NCI-H1048 (cell line): ENCODE data around the gene MTHFD2.
"Not testable (repeated sequence)": the region's sequence is repeated elsewhere in the genome, so short reads cannot be mapped to it uniquely, and the experiment has no call there.

ENCODE experiments used
- DNase-seq: peaks from one replicate; lab custom pipeline; 2025; lab: John Stamatoyannopoulos, UW

Gene MTHFD2

GRCh38 chr2:74229865-74230264 lies 31.4 kb downstream of the MTHFD2 start:
- DNase-seq, result not testable (repeated sequence)

GRCh38 chr2:74232426-74232825 lies 34.0 kb downstream of the MTHFD2 start:
- no peak for DNase-seq

DNA sequence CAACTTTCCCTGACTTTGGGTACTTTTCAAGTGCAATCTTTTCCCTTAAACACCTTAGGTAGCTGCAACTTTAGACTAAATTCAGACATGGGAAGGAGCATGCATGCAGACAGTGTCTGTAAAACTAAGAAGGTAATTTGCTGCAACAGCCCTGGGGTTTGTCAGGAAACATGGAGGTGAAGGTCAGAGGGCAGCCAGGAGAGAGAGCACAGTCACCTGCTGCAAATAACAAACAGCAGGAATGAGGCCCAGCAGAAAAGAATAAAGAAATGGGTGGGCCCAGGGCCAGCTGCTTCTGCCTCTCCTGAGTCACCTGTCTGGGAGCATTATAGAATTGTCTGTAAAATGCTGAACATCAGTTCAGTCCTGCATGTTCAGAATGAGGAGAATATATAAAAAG lies 35.2 kb downstream of the MTHFD2 start:
- DNase-seq, result no peak

DNA sequence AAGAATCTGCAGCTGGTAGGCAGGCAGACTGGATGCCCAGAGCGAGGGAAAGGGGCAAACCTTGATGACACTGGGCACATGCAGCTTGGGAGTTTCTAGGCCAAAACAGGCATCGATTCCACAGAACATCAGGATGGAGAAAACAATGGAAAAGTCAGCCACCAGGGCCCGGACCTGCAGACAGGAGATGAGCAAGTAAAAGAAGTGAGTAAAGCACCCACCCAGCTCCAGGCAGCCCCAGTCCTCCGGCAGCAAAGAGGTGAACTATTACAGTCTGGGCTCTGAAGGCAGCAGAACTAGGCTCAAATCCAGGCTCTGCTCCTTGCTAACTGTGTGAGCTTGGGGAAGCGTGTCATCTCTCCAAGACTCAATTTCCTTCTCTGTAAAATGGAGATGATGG lies 36.6 kb downstream of the MTHFD2 start:
- no peak for DNase-seq

GRCh38 chr2:74238879-74239278 lies 40.5 kb downstream of the MTHFD2 start:
- no peak for DNase-seq

- DNase-seq, result no peak
Observed at GRCh38 chr2:74239346-74239745, 40.9 kb downstream of the MTHFD2 start.

GRCh38 chr2:74242354-74243071 lies 44.1 kb downstream of the MTHFD2 start:
- DNase-seq, result no peak

- no peak for DNase-seq
Observed at GRCh38 chr2:74244286-74244685, 45.9 kb downstream of the MTHFD2 start.

GRCh38 chr2:74246496-74247195 lies 48.2 kb downstream of the MTHFD2 start:
- DNase-seq, result no peak

GRCh38 chr2:74249406-74250122 lies 51.1 kb downstream of the MTHFD2 start:
- DNase-seq, result no peak

GRCh38 chr2:74250189-74250631 lies 51.8 kb downstream of the MTHFD2 start:
- DNase-seq, result no peak

DNA sequence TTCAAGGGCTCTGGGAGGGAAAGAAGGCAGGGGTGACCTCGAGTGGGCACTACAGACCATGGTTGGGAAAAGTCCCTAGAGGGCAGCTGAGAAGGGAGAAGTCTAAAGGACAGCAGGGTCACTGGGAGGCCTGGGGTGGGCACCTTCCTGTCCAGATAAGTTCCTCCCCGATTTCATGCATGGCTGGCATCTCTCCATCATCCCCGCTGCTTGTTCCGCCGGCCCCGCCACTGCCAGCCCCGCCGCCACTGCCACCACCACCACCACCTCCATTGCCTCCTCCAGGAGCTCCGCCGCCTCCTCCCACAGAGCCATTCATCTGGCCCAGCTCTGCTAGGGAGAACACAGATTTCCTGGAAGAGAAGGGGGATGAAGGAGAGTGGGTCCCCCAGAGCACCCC lies 53.6 kb downstream of the MTHFD2 start:
- no peak for DNase-seq

DNA sequence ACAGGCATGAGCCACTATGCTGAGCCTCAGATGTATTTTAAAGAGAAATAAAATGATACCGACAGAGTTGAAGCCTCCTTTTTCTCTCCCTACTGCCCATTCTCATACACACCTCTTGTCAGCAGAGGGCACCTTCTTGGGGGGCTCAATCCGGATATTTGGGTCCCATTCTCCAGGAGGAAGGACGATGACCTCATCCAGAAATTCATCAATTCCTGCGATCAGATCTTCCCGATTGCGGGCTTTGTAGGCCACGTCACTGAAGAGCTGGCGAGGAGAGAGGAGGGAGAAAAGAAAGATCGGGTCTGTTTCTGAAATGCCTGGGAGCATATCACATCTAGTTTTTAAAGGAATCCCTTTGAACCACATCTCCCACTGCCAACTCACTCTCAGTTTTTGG lies 54.4 kb downstream of the MTHFD2 start:
- no peak for DNase-seq

GRCh38 chr2:74253306-74253970 lies 55.0 kb downstream of the MTHFD2 start:
- DNase-seq, result no peak

DNA sequence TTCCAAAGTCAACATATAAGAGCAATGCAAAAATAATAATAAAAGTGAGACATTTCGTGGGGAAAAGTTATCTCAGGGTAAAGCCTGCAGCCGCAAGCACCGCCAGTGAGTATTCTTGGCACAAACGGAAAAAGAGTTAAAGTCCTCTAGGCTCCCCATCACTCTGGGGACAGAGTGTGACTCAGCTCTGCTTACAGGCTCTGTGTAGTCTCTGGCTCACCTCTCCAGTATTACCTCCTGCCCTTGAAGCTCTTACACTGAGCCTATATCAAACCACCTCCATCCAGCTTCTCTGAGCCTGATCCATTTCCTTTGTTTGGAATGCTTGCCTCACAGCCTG lies 55.5 kb downstream of the MTHFD2 start:
- DNase-seq, result no peak

- DNase-seq, result no peak
Observed at GRCh38 chr2:74255660-74256213, 57.3 kb downstream of the MTHFD2 start.

GRCh38 chr2:74259191-74259590 lies 60.8 kb downstream of the MTHFD2 start:
- DNase-seq, result no peak

GRCh38 chr2:74259733-74260132 lies 61.3 kb downstream of the MTHFD2 start:
- DNase-seq, result no peak

- no peak for DNase-seq
Observed at GRCh38 chr2:74260495-74260894, 62.1 kb downstream of the MTHFD2 start.

DNA sequence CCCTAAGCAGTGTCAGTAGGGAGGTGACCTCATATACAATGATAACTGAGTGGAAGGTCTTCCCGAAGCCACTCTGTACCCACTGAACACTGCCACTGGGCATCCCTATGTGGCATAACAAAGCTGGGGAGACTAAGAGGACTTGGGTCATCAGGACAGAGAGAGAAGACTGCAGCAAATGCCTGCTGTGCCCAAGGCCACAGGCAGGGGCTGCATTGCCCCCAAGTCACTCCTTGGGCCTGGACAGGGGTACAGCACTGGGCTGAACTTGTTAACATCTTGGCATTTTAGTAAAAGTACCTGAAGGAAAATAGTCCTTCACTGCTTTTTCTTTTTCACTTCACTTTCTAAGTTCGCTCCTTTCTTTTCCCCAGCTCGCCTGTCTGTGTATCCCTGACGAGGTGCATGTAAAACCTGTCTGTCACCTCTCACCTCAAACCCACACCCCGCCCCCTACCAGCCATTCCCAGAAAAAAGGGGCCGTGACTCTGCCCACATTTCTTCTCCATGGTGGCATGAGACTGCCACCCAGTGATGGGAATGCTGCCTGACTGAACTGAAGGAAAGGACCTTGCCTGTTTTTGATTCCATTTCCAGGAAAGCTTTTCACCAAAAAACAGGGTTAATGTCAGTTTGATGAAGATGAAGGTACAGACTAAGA lies 62.9 kb downstream of the MTHFD2 start:
- DNase-seq, result no peak

DNA sequence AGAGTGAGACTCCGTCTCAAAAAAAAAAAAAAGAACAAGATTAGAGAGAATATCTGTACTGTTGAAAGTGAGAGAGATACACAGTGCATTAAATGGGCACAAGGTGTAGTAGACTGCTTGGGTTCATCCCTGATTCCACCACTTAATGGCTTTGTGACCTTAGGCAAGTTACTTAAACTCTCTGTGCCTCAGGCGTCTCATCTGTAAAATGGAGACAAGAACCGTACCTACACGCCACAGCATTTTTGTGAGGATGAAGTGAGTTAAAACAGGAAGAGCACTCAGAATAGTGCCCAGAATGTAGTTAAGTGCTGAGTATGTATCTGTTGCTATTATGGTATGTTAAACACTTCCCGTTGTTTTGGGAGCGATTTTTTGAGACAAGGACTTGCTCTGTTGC lies 64.3 kb downstream of the MTHFD2 start:
- DNase-seq, result no peak

GRCh38 chr2:74264281-74264680 lies 65.9 kb downstream of the MTHFD2 start:
- no peak for DNase-seq
